LNCAP (cell line): ENCODE data around the gene GBE1.

ENCODE experiments used
- CTCF ChIP-seq: fragments of 450-650 bp; IDR thresholded peaks from 2 replicates; pipeline ENCODE4 v1.5.1; 2017; ENCODE audit warnings: mild to moderate bottlenecking

GBE1 gene

GRCh38 chr3:81728766-81729544 is 32.5 kb downstream of the GBE1 start:
- TF ChIP-seq CTCF = no peak

GRCh38 chr3:81726735-81727134 is 34.7 kb downstream of the GBE1 start:
- TF ChIP-seq CTCF = no peak

- TF ChIP-seq CTCF = no peak
Measured at GRCh38 chr3:81726132-81726531, 35.3 kb downstream of the GBE1 start.

- no peak for TF ChIP-seq CTCF
Measured at GRCh38 chr3:81723732-81724313, 37.6 kb downstream of the GBE1 start.

- TF ChIP-seq CTCF = no peak
Measured at GRCh38 chr3:81718311-81718710, 43.1 kb downstream of the GBE1 start.

GRCh38 chr3:81716870-81717509 is 44.5 kb downstream of the GBE1 start:
- no peak for TF ChIP-seq CTCF

GRCh38 chr3:81713031-81713430 is 48.4 kb downstream of the GBE1 start:
- TF ChIP-seq CTCF = no peak
